Naive B cell (primary cell): ENCODE data around the gene CCNB3. TPM values are rescaled to one million over a fixed set of nuclear protein-coding genes. Genes with fewer than 3 reads are reported as not detected.

Experiments
- ATAC-seq, 2 donors: fragments of 150-1000 bp; cut with Tn5 transposase; 2 replicates each; pipeline ENCODE4 v1.10.0; 2021; ENCODE audit warnings: low read depth in 2 of 2, mild to moderate bottlenecking in 2 of 2, moderate library complexity in 2 of 2
- DNase-seq: peaks from one replicate; pipeline ENCODE4 v3.0.0; 2022
- H3K27ac Mint-ChIP-seq, 6 donors: one replicate each; pipeline ENCODE4 v1.8.0; 2020 to 2022; ENCODE audit warnings: mild to moderate bottlenecking in 6 of 6, mixed read lengths in 6 of 6, moderate library complexity in 5 of 6, inconsistent platforms in 2 of 6
- H3K27me3 Mint-ChIP-seq, 3 donors: one replicate each; pipeline ENCODE4 v1.8.0; 2021 to 2022; ENCODE audit warnings: mixed read lengths in 3 of 3, mild to moderate bottlenecking in 1 of 3
- H3K36me3 Mint-ChIP-seq, 2 donors: one replicate each; pipeline ENCODE4 v1.8.0; 2020 to 2022; ENCODE audit warnings: mixed read lengths in 2 of 2, inconsistent platforms in 1 of 2, mild to moderate bottlenecking in 1 of 2
- H3K4me1 Mint-ChIP-seq, 3 donors: one replicate each; pipeline ENCODE4 v1.8.0; 2020 to 2022; ENCODE audit warnings: mixed read lengths in 3 of 3, inconsistent platforms in 1 of 3, mild to moderate bottlenecking in 1 of 3, moderate library complexity in 1 of 3
- H3K4me3 Mint-ChIP-seq, 8 donors: one replicate each; pipeline ENCODE4 v1.8.0; 2020 to 2022; ENCODE audit warnings: mild to moderate bottlenecking in 8 of 8, mixed read lengths in 8 of 8, moderate library complexity in 8 of 8, inconsistent platforms in 2 of 8
- H3K9me3 Mint-ChIP-seq, 7 donors: one replicate each; pipeline ENCODE4 v1.8.0; 2020 to 2022; ENCODE audit warnings: mixed read lengths in 7 of 7, mild to moderate bottlenecking in 5 of 7, inconsistent platforms in 2 of 7, moderate library complexity in 1 of 7
- polyA plus RNA-seq, 6 donors: library from polyadenylated mRNA; unstranded; fragments of 300-500 nt; fragmentation: Illumina TruSeq; gene quantifications; one replicate each; pipeline ENCODE4 v1.2.3, GENCODE V29; 2021; ENCODE audit warnings: low read depth in 6 of 6

The CCNB3 gene, protein sequence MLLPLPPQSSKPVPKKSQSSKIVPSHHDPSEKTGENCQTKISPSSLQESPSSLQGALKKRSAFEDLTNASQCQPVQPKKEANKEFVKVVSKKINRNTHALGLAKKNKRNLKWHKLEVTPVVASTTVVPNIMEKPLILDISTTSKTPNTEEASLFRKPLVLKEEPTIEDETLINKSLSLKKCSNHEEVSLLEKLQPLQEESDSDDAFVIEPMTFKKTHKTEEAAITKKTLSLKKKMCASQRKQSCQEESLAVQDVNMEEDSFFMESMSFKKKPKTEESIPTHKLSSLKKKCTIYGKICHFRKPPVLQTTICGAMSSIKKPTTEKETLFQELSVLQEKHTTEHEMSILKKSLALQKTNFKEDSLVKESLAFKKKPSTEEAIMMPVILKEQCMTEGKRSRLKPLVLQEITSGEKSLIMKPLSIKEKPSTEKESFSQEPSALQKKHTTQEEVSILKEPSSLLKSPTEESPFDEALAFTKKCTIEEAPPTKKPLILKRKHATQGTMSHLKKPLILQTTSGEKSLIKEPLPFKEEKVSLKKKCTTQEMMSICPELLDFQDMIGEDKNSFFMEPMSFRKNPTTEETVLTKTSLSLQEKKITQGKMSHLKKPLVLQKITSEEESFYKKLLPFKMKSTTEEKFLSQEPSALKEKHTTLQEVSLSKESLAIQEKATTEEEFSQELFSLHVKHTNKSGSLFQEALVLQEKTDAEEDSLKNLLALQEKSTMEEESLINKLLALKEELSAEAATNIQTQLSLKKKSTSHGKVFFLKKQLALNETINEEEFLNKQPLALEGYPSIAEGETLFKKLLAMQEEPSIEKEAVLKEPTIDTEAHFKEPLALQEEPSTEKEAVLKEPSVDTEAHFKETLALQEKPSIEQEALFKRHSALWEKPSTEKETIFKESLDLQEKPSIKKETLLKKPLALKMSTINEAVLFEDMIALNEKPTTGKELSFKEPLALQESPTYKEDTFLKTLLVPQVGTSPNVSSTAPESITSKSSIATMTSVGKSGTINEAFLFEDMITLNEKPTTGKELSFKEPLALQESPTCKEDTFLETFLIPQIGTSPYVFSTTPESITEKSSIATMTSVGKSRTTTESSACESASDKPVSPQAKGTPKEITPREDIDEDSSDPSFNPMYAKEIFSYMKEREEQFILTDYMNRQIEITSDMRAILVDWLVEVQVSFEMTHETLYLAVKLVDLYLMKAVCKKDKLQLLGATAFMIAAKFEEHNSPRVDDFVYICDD (N-terminal part only)
- under 1 TPM in 4 of 6 donors, not detected in 2; 0.07 to 0.70 (median 0.50) TPM for polyA plus RNA-seq

DNA sequence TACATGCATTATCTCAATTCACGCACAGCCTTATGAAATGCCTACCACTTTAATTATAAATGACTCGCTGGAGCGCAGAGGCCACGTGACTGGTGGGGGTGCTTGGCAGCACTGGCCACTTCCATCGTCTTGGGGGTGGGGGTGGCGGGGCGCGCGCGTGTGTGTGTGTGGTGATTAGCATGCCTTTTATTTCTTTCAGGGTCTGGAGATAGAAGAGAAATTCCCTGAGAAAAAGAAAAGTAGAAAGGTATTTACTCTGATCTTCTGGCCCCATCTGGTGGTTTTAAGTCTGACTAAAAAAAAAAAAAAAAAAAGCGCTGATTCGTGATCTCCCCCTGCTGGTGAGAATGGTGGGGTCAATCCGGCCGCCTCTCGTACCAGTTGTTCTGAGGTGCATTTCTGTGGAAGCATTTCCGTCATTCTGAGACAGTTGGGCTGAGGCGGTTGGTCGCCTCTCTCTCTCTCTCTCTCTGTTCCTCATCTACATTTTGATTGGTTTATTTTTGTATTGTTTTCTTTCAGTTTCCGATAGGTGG is at the start of gene CCNB3:
Gene CCNB3 (plus strand): TSS at position 402 of the 536 bp plus-strand sequence. CDS start 80,399 bp downstream, outside the sequence.
- H3K4me1 Mint-ChIP-seq = peaks cover 11 to 15% (median 12%) of the 10 kb centered on the region in 3 donors
- peak within 1 kb of the TSS; percentile 75 to 96 (median 90) for H3K27ac Mint-ChIP-seq
- DNase-seq (peak; percentile 67), ATAC-seq (peak; percentile 97 to 98)
- H3K27me3 Mint-ChIP-seq = peaks cover 0 to 16% (median 0%) of the 10 kb centered on the region in 3 donors
- peak within 1 kb of the TSS; percentile 67 to 93 (median 86) for H3K4me3 Mint-ChIP-seq
- peaks cover 0 to 2% (median 0%) of the 10 kb centered on the region in 7 donors for H3K9me3 Mint-ChIP-seq
- no peaks in the 10 kb centered on the region for H3K36me3 Mint-ChIP-seq

- DNase-seq = no peak
- Mint-ChIP-seq H3K27me3 (peaks cover 0 to 15% (median 0%) of the 10 kb centered on the region in 3 donors), H3K36me3 (no peaks in the 10 kb centered on the region), H3K27ac (no peak overlapping the region), H3K9me3 (peaks cover 0 to 5% (median 0%) of the 10 kb centered on the region in 7 donors), H3K4me3 (no peak overlapping the region), H3K4me1 (no peaks in the 10 kb centered on the region)
- ATAC-seq = no peak
Measured at GRCh38 chrX:50157545-50158135, 46.9 kb upstream of the CCNB3 start.

DNA sequence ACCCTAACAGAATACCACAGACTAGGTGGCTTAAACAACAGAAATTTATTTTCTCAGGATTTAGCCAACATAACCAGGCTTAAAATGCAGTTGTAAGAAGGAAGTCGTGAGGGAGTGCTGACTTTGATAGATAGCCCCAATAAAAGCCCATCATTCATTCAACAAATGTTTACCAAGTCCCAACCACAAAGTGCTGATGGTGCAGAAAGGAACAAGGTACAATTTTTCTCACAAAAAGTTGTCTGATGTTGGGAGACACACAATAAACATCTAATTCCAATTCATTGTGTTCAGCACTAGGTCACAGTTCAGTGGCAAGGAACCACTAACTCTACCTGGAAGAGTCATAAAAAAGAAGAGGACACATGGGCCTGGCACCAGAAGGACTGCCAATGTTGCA is 46.0 kb upstream of the CCNB3 start:
- peaks cover 0 to 5% (median 0%) of the 10 kb centered on the region in 7 donors for H3K9me3 Mint-ChIP-seq
- H3K36me3 Mint-ChIP-seq = no peaks in the 10 kb centered on the region
- H3K27me3 Mint-ChIP-seq = peaks cover 0 to 15% (median 0%) of the 10 kb centered on the region in 3 donors
- H3K4me3 Mint-ChIP-seq = no peak overlapping the region
- DNase-seq (no peak), ATAC-seq (no peak)
- H3K4me1 Mint-ChIP-seq = no peaks in the 10 kb centered on the region
- peak overlapping the region in 1 of 6 donors; percentile 47 for H3K27ac Mint-ChIP-seq

DNA sequence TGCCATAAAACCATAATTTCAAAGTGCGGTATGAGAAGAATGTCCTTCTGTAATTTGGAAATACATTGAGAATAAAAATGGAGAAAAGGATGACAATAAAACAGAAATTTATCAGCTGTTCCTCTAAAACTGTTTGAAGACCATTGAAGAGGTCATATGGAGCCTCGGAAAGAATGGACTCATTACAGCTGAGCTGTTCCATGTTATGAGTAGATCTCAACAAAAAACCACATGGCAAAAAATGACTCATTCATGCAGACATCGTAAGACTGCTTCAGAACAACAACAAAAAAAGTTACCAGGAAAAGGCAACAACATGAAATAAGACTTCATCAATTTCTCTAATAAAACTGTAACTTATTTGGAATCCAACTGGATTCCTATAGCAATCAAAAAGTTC is 43.4 kb upstream of the CCNB3 start:
- no peak overlapping the region for H3K4me3 Mint-ChIP-seq
- no peak overlapping the region for H3K27ac Mint-ChIP-seq
- peaks cover 0 to 7% (median 0%) of the 10 kb centered on the region in 3 donors for H3K27me3 Mint-ChIP-seq
- no peaks in the 10 kb centered on the region for H3K4me1 Mint-ChIP-seq
- no peaks in the 10 kb centered on the region for H3K36me3 Mint-ChIP-seq
- DNase-seq (no peak), ATAC-seq (no peak)
- H3K9me3 Mint-ChIP-seq = peaks cover 0 to 3% (median 0%) of the 10 kb centered on the region in 7 donors

DNA sequence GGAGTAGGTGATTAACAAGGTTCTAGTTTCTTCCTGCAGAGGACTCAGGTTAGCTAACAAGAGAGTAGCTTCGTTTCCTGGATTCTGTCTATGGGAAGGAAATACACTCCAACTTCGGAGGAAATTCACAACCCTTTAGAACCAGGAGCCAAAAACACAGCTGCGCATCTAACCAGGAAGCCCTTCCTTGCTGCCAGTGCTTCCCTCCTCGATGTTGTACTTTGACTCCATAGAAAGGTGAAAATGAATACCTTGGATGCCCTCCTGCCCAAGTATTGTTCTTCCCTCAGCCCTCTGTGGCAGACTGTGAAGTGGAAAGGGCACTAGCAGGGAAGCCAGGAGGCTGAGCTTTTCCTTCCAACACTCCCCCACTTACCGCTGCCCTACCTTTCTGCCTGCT is 38.8 kb upstream of the CCNB3 start:
- Mint-ChIP-seq H3K27ac (no peak overlapping the region), H3K4me3 (no peak overlapping the region), H3K9me3 (peaks cover 0 to 3% (median 0%) of the 10 kb centered on the region in 7 donors), H3K4me1 (no peaks in the 10 kb centered on the region), H3K27me3 (no peaks in the 10 kb centered on the region), H3K36me3 (no peaks in the 10 kb centered on the region)
- ATAC-seq (no peak), DNase-seq (no peak)

GRCh38 chrX:50167366-50167765 is 37.2 kb upstream of the CCNB3 start:
- Mint-ChIP-seq H3K36me3 (no peaks in the 10 kb centered on the region), H3K27me3 (no peaks in the 10 kb centered on the region), H3K9me3 (peaks cover 0 to 3% (median 0%) of the 10 kb centered on the region in 7 donors), H3K4me1 (no peaks in the 10 kb centered on the region), H3K27ac (no peak overlapping the region), H3K4me3 (no peak overlapping the region)
- ATAC-seq (no peak), DNase-seq (no peak)

GRCh38 chrX:50168241-50168687 is 36.3 kb upstream of the CCNB3 start:
- ATAC-seq (no peak), DNase-seq (no peak)
- Mint-ChIP-seq H3K36me3 (no peaks in the 10 kb centered on the region), H3K4me3 (no peak overlapping the region), H3K27me3 (no peaks in the 10 kb centered on the region), H3K27ac (no peak overlapping the region), H3K9me3 (peaks cover 0 to 3% (median under 1%) of the 10 kb centered on the region in 7 donors), H3K4me1 (no peaks in the 10 kb centered on the region)

GRCh38 chrX:50169717-50170116 is 34.8 kb upstream of the CCNB3 start:
- H3K4me3 Mint-ChIP-seq = no peak overlapping the region
- H3K9me3 Mint-ChIP-seq = peaks cover 4 to 12% (median 6%) of the 10 kb centered on the region in 7 donors
- H3K4me1 Mint-ChIP-seq = no peaks in the 10 kb centered on the region
- peak overlapping the region in 1 of 6 donors; percentile 24 for H3K27ac Mint-ChIP-seq
- no peaks in the 10 kb centered on the region for H3K27me3 Mint-ChIP-seq
- ATAC-seq = no peak
- peaks cover 0 to 6% of the 10 kb centered on the region in 2 donors for H3K36me3 Mint-ChIP-seq
- no peak for DNase-seq

GRCh38 chrX:50180073-50180940 is 24.3 kb upstream of the CCNB3 start:
- ATAC-seq (no peak), DNase-seq (no peak)
- H3K27ac Mint-ChIP-seq = no peak overlapping the region

DNA sequence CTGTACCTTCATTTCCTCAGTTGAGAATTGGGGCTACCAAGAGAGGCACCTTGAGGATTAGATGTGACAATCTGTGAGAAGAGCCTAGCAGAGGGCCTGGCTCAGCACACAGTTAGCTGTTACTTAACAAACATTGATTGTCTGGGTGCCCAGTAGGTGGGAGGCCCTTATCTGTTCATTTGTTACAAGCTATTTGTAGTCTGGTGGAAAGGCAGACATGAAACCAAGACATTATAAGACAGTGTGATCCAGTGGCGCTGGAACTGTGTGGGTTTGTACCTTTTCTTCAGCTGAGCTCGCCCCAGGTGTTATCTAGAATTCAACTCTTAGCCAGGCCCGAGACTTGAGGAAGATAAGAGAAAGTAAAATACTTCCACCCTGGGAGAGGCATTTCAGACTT is 20.7 kb upstream of the CCNB3 start:
- ATAC-seq (no peak), DNase-seq (no peak)
- H3K4me1 Mint-ChIP-seq = peaks cover 0 to 3% (median 0%) of the 10 kb centered on the region in 3 donors
- peaks cover 0 to 4% of the 10 kb centered on the region in 2 donors for H3K36me3 Mint-ChIP-seq
- no peak overlapping the region for H3K4me3 Mint-ChIP-seq
- peaks cover 0 to 7% (median 0%) of the 10 kb centered on the region in 7 donors for H3K9me3 Mint-ChIP-seq
- no peak overlapping the region for H3K27ac Mint-ChIP-seq
- peaks cover 0 to 9% (median 0%) of the 10 kb centered on the region in 3 donors for H3K27me3 Mint-ChIP-seq

More at GRCh38 chrX:50180073-50180940, 24.3 kb upstream of the CCNB3 start:
- Mint-ChIP-seq H3K36me3 (peaks cover 0 to 4% of the 10 kb centered on the region in 2 donors), H3K9me3 (peaks cover 0 to 7% (median 0%) of the 10 kb centered on the region in 7 donors), H3K27me3 (peaks cover 0 to 16% (median 0%) of the 10 kb centered on the region in 3 donors), H3K4me3 (peak overlapping the region in 1 of 8 donors; percentile 8), H3K4me1 (peaks cover 0 to 3% (median 0%) of the 10 kb centered on the region in 3 donors)

DNA sequence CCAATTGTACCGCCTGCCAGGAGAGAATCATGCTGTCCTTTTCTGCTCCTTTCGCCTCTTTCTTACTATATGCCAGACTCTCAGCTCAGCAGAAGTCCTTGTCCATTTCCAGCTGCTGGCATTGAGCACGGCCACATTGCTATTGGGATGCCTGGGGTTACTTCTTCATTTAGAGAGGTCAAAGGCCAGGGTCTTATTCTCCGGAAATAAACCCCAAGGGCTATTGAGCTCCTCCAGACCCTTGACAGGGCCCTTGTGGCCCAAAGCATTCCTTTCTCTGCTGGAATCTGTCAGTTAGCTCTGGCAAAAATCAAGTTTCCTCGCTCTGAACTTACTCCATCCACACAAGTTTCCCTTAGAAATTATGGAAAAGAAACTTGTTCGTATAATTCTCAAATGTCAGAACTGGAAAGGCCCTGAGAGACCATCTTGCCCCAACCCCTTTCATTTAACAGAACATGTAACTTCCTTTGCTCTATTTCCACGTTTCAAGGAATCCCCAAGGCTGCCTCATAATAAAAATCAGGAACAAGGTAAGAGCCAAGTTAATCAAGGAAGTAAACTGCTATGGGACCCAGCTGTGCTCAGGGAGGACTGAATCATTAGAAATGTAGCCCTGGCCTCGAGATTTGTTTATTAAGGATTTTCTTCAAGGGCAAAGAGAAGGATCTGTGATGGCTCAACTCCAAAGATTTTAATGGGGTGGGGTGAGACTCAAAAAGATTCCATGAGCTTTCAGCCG is 15.5 kb upstream of the CCNB3 start:
- no peak for ATAC-seq
- no peak for DNase-seq
- Mint-ChIP-seq H3K27me3 (peaks cover 4 to 31% (median 4%) of the 10 kb centered on the region in 3 donors), H3K4me3 (no peak overlapping the region), H3K9me3 (no peaks in the 10 kb centered on the region), H3K36me3 (no peaks in the 10 kb centered on the region), H3K4me1 (no peaks in the 10 kb centered on the region), H3K27ac (no peak overlapping the region)
